Panc1 (cell line): ENCODE data around the gene WASL. TPM values are rescaled to one million over a fixed set of nuclear protein-coding genes. Genes with fewer than 3 reads are reported as not detected.

Experiments
- ATAC-seq: fragments of 200-7000 bp; cut with Tn5 transposase; 2 replicates; pipeline ENCODE4 v1.9.1; 2020; ENCODE audit warnings: mild to moderate bottlenecking, moderate library complexity
- BruUV-seq: library from RNA; stranded (reverse); fragments of 400-500 nt; replicated peaks from 2 replicates; lab custom pipeline; 2021; lab: Mats Ljungman, UMichigan
- CTCF ChIA-PET: fragments of 300-600 bp; sonication (Branson Sonifier 250); formaldehyde crosslinking; loops from one replicate; lab custom pipeline; 2022; ENCODE audit warnings: antibody characterized with exemption; lab: Charles Lee
- POLR2A ChIA-PET: fragments of 300-600 bp; sonication (Branson Sonifier 250); formaldehyde crosslinking; loops from one replicate; lab custom pipeline; 2022; ENCODE audit warnings: antibody characterized with exemption; lab: Charles Lee
- DNase-seq: peaks from one replicate; pipeline ENCODE4 v3.0.0-alpha.2; 2010; ENCODE audit warnings: low read depth, low spot score
- H3K27ac ChIP-seq: 2 replicates; pipeline ENCODE4 v1.5.1; 2011; ENCODE audit warnings: mild to moderate bottlenecking, low read length, inconsistent platforms
- H3K27me3 ChIP-seq: fragments of 200-500 bp; sonication (Bioruptor generic); 2 replicates; pipeline ENCODE4 v1.6.0; 2014; ENCODE audit warnings: low read length, inconsistent platforms; ENCODE audit not compliant: control insufficient read depth, insufficient read depth
- H3K36me3 ChIP-seq: fragments of 200-500 bp; sonication (Bioruptor generic); 2 replicates; pipeline ENCODE4 v1.5.1; 2014; ENCODE audit warnings: inconsistent platforms, mild to moderate bottlenecking, low read length, moderate library complexity; ENCODE audit not compliant: control insufficient read depth, insufficient read depth
- H3K4me1 ChIP-seq: 2 replicates; pipeline ENCODE4 v1.5.1; 2011; ENCODE audit warnings: inconsistent platforms, mild to moderate bottlenecking, low read length, moderate library complexity; ENCODE audit not compliant: control insufficient read depth, insufficient read depth
- H3K4me3 ChIP-seq, 2 experiments: 2 replicates each; pipeline ENCODE4 v1.5.1; 2011 to 2012; ENCODE audit warnings: low read depth in 2 of 2, low read length in 2 of 2, mild to moderate bottlenecking in 2 of 2, inconsistent platforms in 1 of 2, moderate library complexity in 1 of 2
- H3K9me3 ChIP-seq: fragments of 200-500 bp; sonication (Bioruptor generic); 2 replicates; pipeline ENCODE4 v1.5.1; 2014; ENCODE audit warnings: low read depth, mild to moderate bottlenecking, inconsistent platforms, low read length, moderate library complexity; ENCODE audit not compliant: control insufficient read depth, insufficient read depth
- POLR2AphosphoS5 ChIP-seq: IDR thresholded peaks from 2 replicates; pipeline ENCODE4 v1.6.1; 2012; ENCODE audit warnings: mild to moderate bottlenecking, low read depth, low read length, moderate library complexity
- REST ChIP-seq, 2 experiments: IDR thresholded peaks; 2 replicates each; pipeline ENCODE4 v1.6.1; 2011 to 2012; ENCODE audit warnings: low read depth in 2 of 2, control low read depth in 1 of 2, low read length in 1 of 2, mild to moderate bottlenecking in 1 of 2, moderate library complexity in 1 of 2; ENCODE audit not compliant: insufficient read depth in 1 of 2
- SIN3A ChIP-seq: IDR thresholded peaks from 2 replicates; pipeline ENCODE4 v1.6.1; 2012; ENCODE audit warnings: low read depth, mild to moderate bottlenecking, low read length, moderate library complexity, borderline replicate concordance; ENCODE audit not compliant: insufficient read depth
- TCF7L2 ChIP-seq: IDR thresholded peaks from 2 replicates; pipeline ENCODE4 v1.6.1; 2011; ENCODE audit warnings: mild to moderate bottlenecking, low read depth, low read length, inconsistent platforms
- in situ Hi-C: cut with HindIII; loops from 2 replicates; pipeline ENCODE4 v1.10.0; 2016; ENCODE audit warnings: low sequenced_read_pairs, low pct_unique_long_range_greater_than_20kb
- intact Hi-C: fragments of 100-400 bp; cut with micrococcal nuclease; formaldehyde crosslinking; loops from one replicate; pipeline ENCODE4 v1.10.0; 2022; ENCODE audit not compliant: unreplicated experiment
- total RNA-seq: library from RNA; stranded (reverse); gene quantifications from one replicate; pipeline ENCODE4 v1.2.1, GENCODE V29; 2021; ENCODE audit not compliant: unreplicated experiment
- TF ChIP-seq, protein P1 (sequence below): fragments of 450-650 bp; IDR thresholded peaks from 2 replicates; pipeline ENCODE4 v1.5.1; 2017; ENCODE audit warnings: mild to moderate bottlenecking

WASL gene
- total RNA-seq, 1 experiment from 2014 or later: 29.6 TPM

DNA sequence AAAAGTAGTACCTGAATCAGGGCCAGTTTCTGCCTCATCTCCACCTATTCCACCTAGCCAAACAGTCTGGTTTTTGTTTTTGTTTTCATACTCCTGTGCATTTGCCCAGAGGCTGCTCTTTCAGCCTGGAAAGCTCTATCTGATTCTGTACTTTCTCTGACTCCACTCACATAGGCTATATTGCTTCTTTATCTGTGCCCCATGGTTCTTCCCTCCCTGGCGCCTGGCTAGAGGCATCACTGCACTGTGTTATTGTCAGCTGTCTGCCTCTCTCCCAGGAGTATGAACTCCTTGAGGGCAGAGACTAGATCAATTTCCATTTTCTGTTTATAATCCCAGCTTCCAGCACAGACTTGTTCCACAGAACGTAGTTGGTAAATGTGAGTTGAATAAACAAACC lies 98.2 kb downstream of the WASL start:
- ChIA-PET CTCF (interaction anchor here (0.6 kb wide), 1 partner anchor 27 kb away, joined by 3 read pairs; no protein-coding TSS in a partner anchor), POLR2A (no interaction called here)
- Histone ChIP-seq H3K27me3 (no peaks in the 10 kb centered on the region), H3K36me3 (no peaks in the 10 kb centered on the region), H3K4me1 (no peaks in the 10 kb centered on the region), H3K9me3 (no peaks in the 10 kb centered on the region), H3K4me3 (no peak overlapping the region), H3K27ac (no peak overlapping the region)
- BruUV-seq: no TSS peak
- no peak for ATAC-seq
- in situ Hi-C loops (no loop called here), intact Hi-C loops (no loop called here)
- TF ChIP-seq TCF7L2 (no peak), REST (IDR thresholded peaks at IDR 0.05; ENCODE audit: insufficient read depth in 1 of 2, low read depth in 2 of 2, low read length in 1 of 2) (no peak), POLR2AphosphoS5 (no peak), SIN3A (no peak)
- TF ChIP-seq, protein P1, sequence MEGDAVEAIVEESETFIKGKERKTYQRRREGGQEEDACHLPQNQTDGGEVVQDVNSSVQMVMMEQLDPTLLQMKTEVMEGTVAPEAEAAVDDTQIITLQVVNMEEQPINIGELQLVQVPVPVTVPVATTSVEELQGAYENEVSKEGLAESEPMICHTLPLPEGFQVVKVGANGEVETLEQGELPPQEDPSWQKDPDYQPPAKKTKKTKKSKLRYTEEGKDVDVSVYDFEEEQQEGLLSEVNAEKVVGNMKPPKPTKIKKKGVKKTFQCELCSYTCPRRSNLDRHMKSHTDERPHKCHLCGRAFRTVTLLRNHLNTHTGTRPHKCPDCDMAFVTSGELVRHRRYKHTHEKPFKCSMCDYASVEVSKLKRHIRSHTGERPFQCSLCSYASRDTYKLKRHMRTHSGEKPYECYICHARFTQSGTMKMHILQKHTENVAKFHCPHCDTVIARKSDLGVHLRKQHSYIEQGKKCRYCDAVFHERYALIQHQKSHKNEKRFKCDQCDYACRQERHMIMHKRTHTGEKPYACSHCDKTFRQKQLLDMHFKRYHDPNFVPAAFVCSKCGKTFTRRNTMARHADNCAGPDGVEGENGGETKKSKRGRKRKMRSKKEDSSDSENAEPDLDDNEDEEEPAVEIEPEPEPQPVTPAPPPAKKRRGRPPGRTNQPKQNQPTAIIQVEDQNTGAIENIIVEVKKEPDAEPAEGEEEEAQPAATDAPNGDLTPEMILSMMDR: no peak
- no peak for DNase-seq

- Histone ChIP-seq H3K4me1 (no peaks in the 10 kb centered on the region), H3K4me3 (no peak overlapping the region), H3K36me3 (no peaks in the 10 kb centered on the region), H3K27me3 (peaks cover 3% of the 10 kb centered on the region; the same call in 1 of the 2 replicates), H3K9me3 (no peaks in the 10 kb centered on the region), H3K27ac (no peak overlapping the region)
- TF ChIP-seq, protein P1: no peak
- TF ChIP-seq REST (IDR thresholded peaks at IDR 0.05; ENCODE audit: insufficient read depth in 1 of 2, low read depth in 2 of 2, low read length in 1 of 2): no peak
- TF ChIP-seq POLR2AphosphoS5: no peak
- TF ChIP-seq SIN3A: no peak
- no peak for TF ChIP-seq TCF7L2
- no TSS peak for BruUV-seq
- intact Hi-C loops: no loop called here
- in situ Hi-C loops: no loop called here
- no peak for DNase-seq
- ChIA-PET CTCF (no interaction called here), POLR2A (no interaction called here)
- no peak for ATAC-seq
These were observed 98.8 kb downstream of the WASL start for GRCh38 chr7:123649964-123650363.
